HUDEP-2 (cell line): Measurements from ENCODE around the gene SUDS3.
"Not testable (repeated sequence)": the region's sequence is repeated elsewhere in the genome, so short reads cannot be mapped to it uniquely, and the experiment has no call there.

Experiments used
- DNase-seq, 76 experiments: peaks; one replicate each; lab custom pipeline; 2025; ENCODE audit not compliant: unreplicated experiment in 76 of 76; lab: John Stamatoyannopoulos, UW

SUDS3 gene, protein sequence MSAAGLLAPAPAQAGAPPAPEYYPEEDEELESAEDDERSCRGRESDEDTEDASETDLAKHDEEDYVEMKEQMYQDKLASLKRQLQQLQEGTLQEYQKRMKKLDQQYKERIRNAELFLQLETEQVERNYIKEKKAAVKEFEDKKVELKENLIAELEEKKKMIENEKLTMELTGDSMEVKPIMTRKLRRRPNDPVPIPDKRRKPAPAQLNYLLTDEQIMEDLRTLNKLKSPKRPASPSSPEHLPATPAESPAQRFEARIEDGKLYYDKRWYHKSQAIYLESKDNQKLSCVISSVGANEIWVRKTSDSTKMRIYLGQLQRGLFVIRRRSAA

DNA sequence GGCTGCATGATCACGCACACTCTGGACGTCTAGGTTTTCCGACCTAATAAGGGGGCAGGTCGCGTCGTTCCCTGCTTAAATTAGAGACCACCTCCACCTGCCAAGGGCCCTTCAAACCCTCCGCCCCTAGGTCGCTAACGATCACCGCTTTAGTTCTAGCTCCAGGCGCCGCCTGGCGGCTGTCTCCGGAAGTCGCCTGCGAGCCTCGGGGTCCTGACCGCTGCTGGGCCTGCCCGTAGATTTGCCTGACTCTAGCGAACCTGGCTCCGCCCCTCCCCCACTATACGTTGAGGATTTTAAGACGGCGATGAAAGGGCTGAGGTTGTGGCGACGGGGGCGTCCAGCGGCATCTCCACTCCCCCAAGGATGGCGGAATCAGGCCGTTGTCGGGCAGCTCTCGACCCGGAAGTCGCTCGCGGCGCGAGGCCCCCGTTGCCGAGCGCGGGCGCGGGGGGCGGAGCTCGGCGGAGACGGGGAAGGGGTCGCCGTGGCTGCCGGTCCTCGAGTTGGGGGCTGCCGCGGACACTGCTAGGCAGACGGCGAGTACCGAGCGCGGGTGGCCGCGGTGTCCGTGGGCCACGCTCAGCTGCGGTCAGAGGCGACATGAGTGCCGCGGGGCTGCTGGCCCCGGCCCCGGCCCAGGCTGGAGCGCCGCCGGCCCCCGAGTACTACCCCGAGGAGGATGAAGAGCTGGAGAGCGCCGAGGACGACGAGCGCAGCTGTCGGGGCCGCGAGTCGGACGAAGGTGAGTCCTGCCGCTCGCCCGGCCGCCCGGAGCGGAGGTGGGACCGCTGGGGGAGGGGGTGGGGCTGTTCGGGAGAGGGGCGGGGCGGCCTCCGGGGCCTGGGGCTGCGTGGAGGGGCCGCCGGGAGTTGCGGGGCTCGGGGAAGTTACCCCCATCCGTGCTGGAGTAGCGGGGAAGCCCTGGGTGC, at the start of gene SUDS3:
TSS of gene SUDS3 (plus strand) at position 467 of the 932 bp plus-strand sequence. CDS start at position 604, 137 bp downstream.
- peak in 73 of 76 experiments; percentile 15 to 91 (median 74) for DNase-seq

DNA sequence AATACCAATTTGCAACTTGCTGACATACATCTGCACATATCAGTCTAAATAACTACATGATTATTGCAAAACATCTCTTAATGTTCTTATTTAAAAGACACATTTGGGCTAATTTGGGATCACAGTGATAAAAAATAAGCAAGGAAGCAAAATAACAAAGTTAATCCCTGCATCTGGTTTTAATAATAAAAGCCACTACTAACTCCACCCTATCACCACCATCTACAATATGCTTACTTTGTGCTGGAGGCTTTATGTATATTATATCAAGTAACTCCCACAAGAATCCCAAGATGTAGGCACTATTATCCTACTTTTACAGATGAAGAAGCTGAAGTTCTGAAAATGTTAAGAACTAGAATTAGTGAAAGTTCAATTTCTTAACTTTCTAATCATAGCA, 49.4 kb upstream of the SUDS3 start:
- DNase-seq, result no peak

DNA sequence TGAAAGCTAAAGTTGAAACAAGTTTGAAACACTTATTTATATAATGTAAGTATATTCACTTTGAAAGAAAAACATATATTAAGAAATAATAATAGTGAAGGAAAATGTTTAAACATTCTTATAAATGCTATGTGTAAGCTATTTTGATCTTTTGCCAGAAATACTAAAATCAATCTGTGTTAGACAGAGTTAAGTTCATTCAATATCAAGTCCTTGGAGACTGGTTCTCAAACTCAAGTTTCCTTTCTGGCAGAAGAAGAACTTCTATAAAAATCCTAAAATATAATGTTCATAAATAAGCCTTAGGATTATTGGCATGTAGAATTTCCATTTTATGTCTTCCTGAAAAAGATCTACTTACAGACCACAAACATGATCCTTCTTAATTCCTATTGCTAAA, 49.0 kb upstream of the SUDS3 start:
- no peak for DNase-seq

DNA sequence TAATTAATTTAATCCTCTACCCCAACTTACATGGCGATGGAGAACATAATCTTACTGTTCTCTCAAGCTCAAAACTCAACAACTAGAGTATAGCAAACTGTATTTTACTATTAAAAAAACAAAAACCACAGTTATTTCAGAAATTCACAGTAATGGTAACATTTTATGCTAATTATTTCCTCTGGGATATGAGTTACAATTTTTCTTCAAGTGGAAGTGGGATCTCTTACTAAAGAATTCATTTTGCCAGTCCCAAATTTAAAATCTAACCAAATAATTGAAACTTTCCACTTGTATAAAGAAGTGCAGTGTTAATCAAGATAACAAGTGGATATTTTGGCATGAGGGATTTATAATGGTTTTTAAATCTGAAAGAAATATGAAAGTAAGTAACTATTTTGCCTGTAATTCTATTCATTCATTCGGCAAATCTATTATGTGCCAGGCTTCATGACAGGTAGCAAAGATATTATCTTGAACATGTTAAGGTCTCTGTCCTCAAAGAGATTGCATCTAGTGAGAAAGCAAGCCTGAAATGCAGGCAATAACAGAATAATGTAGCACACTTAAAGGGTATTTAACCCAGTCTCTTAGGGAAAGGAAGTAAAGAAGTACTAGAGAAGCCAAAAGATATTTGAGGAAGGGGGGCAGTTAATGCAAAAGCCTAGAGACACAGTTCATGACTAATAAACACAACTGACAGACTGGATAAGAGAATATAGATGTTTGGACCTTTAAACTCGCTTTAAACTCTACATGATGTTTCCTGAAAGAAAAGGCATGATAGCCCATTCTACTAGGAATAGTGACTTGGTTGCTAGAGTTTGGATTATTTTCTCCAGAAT, 47.6 kb upstream of the SUDS3 start:
- DNase-seq, result no peak

DNA sequence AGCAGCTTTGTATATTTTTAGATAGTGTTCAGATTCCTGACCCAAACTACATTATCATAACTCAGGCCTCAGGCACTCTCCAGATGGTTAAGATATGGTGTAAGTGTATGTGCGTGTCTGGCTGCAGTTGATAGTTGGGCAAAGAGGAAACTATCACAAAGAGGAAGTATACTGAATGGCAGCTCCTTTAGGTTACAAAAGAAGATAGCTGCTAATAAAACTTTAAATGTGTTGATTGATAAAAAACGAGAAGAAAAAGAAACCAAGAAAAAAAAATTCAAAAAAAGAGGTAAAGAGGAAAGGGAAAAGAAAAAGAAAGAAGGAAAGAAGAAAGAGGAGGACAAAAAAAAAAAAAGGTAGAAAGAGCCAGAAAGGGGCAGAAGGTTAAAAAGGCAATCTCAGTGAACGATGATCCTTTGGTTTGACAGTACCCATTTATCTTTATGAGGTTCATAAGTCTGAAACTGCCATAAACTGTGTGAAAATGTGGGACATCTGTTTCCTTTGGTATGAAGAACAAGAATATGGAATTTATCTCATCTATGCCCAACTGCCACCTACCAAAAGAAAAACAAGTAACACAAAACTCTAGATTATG, 45.8 kb upstream of the SUDS3 start:
- peak in 67 of 76 experiments; percentile 6 to 84 (median 57) for DNase-seq

DNA sequence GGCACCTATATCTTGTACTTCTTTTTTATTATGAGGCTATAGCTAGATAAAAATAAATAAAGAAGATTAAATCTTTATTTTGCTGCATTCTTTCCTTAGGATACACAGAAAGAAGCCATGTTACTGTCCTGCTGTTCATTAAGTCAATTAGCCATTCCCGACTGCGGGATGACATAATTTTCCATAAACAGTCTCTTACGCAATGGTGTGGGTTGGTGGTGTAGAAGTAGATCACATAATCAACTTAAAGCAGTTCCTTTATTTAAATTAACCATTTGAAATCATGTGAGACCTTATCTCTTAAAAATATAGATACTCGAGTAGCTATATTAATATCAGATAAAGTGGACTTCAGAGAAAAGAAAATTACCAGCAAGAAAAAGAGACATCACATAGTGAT, 43.8 kb upstream of the SUDS3 start:
- DNase-seq, result peak in 2 of 76 experiments; percentile 4 to 6

DNA sequence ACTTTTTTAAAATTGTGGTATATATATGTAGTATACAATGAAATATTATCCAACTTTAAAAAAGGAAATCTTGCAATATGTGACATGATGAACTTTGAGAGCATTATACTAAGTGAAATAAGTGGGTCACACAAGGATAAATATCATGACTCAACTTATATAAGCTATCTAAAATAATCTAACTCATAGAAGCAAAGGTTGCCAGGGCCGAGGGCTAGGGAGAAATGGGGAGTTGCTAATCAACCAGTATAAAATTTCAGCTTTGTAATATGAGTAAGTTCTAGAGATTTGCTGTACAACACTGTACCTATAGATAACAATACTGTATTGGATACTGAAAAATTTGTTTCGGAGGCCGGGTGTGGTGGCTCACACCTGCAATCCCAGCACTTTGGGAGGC, 42.1 kb upstream of the SUDS3 start:
- no peak for DNase-seq

DNA sequence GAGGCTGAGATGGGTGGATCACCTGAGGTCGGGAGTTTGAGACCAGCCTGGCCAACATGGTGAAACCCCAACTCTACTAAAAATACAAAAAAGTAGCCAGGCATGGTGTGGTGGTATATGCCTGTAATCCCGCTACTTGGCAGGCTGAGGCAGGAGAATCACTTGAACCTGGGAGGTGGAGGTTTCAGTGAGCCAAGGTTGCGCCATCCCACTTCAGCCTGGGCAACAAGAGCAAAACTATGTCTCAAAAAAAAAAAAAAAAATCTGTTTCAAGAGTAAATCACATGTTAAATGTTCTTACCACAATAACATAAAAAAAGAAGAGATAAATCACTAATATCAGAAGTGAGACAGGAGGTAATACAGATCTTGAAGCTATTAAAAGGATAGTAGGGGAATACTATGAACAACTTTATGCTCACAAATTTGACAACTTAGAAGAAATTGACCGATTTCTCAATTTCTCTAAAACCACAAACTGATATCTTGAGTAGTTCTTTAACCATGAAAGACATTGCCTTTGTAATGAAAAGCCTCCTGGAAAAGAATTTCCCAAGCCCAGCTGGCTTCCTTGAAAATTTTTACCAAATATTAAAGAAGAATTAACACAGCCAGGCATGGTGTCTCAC, 41.3 kb upstream of the SUDS3 start:
- DNase-seq, result no peak

DNA sequence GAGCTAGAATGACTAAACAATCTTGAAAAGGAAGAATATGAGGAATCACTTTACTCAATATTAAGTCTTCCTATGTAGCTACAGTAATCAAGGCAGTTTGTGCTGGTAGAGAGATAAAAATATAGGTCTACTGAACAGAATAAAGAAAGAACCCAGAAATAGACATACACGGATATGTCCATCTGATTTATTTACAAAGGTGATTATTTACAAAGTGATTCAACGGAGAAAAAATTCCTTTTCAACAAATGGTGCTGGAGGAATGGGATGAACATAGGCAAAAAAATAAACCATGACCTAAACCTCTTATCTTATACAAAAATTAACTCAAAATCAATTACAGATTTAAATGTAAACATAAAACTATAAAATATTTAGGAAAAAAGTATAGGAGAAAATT, 40.2 kb upstream of the SUDS3 start:
- no peak for DNase-seq

DNA sequence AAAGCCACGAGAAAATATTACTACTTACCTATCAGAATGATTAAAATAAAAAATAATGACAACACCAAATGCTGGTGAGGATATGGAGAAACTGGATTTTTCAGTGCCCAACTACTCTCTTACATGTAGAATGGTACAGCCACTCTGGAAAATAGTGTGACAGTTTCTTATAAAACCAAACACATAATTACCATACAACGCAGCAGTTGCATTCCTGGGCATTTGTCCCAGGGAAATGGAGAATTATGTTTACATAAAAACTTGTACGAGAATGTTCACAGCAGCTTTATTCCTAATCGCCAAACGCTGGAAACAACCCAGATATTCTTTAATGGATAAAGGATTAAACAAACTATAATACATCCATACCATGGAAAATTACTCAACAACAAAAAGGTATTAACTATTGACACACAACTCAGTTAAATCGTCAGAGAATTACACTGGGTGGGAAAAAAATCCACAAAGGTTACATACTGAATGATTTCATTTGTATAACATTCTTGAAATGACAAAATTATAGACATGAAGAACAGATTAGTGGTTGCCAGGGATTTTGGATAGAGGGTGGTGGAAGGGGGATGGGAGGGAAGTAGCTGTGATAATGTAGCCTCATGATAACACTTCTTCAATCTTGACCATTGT, 39.0 kb upstream of the SUDS3 start:
- no peak for DNase-seq

DNA sequence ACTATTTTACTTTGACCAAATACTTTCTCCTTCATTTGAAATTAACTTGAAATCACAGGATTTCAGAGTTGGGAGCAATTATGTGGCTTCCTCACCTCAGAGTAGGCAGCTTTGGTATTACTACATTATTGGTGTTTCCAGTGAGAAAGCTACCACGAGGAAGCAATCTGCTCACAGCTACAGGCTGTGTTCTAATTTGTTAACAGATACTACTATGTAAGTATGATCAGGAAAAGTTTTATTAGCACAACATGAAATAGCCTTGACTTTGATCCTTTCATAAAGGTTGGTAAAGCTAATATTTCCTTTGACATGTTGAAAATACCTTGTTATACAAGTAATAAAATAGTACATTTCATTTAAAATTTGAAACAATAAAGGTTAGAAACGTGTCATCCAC, 34.3 kb upstream of the SUDS3 start:
- DNase-seq, result no peak

DNA sequence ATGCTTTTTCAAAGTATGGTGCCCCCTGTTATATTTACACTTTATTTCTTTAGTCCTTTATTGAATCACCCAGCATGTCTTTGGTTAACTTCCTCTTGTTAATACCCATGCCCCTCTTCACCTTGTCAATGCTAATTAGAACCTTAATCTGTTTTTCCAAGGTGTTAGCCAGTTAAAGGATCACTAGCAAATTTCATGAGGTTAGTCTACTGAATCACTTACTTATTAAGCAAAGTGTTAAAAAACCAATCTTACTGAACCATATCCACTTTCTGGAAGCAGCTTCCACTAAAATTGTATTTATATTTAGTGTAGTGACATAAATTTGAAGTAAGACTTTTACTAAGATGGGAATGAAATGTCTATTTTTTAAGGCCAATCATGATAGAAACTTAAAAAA, 31.5 kb upstream of the SUDS3 start:
- no peak for DNase-seq

DNA sequence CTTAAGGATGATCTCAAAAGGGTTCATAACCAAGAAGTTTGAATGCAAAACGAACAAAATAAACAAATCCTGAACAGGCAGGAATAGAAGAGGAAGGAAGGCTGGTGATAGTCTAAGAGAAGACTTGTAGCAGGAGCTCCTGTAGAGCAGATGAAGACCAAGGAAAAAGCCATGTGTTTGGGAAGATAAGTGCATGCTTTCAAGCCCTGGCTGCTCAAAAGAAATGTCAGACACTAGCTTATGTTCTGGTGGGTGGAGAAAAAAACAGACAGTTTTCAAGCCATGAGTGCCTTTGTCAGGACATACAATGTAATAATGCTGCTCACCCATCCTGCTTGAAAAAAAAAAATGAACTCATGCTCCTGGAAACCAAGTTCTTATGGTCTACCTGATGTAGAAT, 31.0 kb upstream of the SUDS3 start:
- peak in 41 of 76 experiments; percentile 6 to 76 (median 39) for DNase-seq

DNA sequence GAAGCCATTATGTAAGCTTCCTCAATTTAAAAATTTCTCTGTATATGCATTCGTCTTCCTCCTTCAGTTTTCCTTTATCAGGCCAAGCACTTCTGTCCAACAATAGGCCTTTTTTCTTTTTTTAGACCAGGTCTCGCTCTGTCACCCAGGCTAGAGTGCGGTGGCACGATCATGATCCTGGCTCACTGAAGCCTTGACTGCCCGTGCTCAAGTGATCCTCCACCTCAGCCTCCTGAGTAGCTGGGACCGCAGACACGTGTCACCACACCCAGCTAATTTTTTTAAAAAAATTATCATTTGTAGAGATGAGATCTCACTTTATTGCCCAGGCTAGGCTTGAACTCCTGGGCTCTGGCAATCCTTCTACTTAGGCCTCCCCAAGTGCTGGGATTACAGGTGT, 29.5 kb upstream of the SUDS3 start:
- DNase-seq, result peak in 64 of 76 experiments; percentile 11 to 71 (median 46)

DNA sequence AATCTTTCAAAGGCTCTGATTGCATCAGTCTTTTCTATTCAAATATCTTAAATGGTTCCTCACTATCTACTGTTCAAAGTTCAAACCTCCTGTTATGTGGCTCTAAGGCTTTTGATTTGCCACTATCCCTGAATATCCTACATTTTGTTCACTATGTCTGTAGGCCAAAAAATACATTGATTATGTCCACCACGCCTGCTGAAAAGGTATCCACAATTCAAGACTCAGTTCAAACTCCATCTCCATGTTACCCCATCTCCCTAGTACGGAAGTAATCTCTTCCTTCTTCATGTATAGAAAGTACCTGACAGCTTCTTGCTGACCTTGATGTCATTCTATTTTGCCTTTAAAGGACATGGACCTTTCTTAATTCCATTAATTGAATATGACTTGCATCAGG, 28.4 kb upstream of the SUDS3 start:
- no peak for DNase-seq

DNA sequence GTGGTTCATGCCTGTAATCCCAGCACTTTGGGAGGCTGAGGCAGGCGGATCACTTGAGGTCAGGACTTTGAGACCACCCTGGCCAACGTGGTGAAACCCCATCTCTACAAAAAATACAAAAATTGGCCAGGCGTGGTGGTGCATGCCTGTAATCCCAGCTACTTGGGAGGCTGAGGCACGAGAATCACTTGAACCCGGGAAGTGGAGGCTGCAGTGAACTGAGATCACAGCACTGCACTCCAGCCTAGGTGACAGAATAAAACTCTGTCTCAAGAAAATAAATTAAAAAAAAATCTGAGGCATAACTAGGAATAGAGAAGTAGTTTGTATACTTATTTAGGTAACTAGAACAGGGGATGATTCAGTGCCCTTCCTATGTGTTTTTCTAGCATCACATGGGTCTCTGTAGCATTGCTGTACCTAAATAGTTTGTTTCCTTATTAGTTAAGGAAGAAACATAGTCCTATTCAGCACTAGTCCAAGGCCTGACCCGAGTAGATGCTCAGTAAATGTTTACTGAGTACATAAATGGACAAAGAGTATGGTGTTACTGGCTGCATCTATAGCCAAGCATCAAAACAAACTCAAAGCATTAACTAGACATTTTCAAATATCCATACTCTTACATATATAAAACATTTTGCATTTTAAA, 25.3 kb upstream of the SUDS3 start:
- DNase-seq, result no peak

DNA sequence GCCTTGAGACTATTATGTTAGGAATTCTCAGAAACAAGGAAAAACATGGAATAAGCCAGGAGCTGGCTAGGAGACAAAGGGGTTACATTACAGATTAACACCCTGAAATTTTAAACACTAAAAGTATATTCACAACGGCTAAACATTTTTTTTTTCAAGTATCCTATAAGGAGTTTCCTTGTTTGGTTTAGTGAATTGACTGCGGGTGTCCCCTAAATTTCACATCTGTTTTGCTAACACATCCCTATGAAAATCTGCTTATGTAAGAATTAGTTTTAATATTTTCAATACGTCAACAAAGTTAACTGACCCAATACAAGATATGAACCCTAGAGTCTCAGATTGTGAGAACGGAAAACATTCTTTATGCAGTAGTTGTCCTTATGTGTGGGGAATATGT, 22.6 kb upstream of the SUDS3 start:
- DNase-seq, result no peak

DNA sequence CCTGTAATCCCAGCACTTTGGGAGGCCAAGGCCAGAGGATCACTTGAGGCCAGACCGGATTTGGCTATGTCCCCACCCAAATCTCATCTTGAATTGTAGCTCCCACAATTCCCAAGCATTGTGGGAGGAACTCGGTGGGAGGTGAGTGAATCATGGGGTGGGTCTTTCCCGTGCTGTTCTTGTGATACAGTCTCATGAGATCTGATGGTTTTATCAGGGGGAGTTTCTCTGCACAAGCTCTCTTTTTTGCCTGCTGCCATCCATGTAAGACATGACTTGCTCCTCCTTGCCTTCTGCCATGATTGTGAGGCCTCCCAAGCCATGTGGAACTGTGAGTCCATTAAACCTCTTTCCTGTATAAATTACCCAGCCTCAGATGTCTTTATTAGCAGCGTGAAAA, 21.9 kb upstream of the SUDS3 start:
- not testable (repeated sequence) for DNase-seq

DNA sequence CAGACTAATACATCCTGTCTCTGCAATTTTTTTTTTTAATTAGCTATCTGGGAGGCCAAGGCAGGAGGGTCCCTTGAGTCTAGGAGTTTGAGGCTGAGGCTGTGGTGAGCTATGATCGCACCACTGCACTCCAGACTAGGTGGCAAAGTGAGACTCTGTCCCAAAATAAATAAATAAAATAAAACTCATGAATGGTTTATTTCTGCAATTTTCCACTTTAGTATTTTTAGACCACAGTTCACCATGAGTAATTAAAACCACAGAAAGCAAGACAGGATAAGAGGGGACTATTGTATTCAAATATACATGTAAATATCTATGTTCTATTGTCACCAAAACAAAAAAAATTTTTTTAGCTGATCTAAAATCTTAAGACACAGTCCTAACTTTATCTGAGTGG, 21.5 kb upstream of the SUDS3 start:
- DNase-seq, result no peak
